ENCODE data around the gene RDX.
"Not testable (repeated sequence)": the region's sequence is repeated elsewhere in the genome, so short reads cannot be mapped to it uniquely, and the experiment has no call there.

RDX gene

GRCh38 chr11:110296226-110297075, at the start of gene RDX:
Gene RDX (minus strand): TSS chr11:110296614. CDS start chr11:110279692, 16,922 bp downstream.
- DNase-seq (ENCODE audit: low spot score): peak; percentile 49

DNA sequence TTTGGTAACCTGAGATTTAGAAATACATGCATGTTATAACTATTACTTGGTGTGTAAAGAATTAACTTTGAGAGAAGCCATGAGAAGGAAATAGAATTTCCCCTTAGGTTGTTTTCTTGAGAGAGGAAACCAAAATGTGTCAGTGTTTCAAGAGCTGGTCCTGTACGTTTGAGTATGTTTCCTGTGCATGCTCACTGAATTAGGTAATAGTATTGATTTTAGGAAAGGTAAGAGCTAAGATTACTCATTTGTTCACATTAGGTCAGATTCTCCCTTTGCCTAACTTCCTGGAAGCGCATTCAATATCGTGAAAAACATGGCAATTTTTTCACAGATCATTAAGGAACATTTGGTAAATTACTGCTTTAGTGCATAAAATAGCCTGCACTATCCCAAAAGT, 49.3 kb upstream of the RDX start:
- peak; percentile 28 for DNase-seq (ENCODE audit: low spot score)

DNA sequence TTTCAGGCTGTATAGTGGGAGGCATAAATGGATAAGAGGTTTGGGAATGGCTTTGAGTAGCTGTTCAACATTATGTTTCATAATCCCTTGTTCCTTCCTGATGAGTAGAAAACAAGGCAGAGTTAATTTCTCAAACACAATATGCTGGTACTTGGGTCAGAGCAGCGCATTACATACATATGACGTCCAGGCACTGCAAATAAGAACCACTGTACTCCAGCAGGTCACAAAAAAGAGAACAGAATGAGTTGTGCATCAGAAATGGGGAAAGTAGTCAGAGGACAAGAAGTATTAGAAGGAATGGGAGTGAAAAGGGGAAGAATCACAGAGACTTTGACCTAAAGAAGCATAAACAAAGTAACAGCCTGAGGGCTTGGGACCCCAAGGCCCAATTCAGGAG, 44.0 kb upstream of the RDX start:
- no peak for DNase-seq (ENCODE audit: low spot score)

- DNase-seq (ENCODE audit: low spot score): no peak
Measured at GRCh38 chr11:110339456-110340250, 43.2 kb upstream of the RDX start.

DNA sequence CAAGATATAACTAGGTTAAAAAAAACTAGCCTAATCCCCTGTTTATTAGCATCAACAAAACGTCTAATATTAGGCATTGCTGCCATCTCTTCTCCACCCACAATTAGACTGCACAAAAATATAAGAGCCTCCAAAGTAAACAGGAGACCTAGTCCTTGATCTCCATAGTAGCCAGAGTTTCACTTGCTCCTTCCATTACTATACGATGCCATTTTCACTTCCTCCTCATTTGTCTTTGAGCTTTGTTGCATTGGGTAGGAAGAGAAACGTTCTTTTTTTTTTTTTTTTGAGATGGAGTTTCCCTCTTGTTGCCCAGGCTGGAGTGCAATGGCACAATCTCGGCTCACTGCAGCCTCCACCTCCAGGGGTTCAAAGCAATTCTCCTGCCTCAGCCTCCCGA, 42.3 kb upstream of the RDX start:
- DNase-seq (ENCODE audit: low spot score): no peak

DNA sequence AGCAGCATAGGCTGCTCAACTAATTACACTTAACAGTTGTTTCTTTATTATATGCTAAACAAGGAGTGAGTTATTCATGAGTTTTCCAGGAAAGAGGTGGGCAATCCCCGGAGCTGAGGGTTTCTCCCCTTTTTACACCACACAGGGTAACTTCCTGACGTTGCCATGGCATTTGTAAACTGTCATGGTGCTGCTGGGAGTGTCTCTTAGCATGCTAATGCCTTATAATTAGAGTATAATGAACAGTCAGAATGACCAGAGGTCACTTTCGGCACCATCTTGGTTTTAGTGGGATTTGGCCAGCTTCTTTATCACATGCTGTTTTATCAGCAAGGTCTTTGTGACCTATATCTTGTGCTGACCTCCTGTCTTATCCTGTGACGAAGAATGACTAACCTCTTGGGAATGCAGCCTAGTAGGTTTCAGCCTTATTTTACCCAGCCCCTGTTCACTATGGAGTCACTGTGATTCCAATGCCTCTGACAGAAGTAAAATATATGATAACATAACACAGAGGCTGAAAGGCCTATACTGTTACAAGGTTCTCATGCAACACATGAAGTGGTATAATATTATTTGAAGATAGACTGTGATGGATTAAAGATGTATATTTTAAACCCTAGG, 41.3 kb upstream of the RDX start:
- peak; percentile 35 for DNase-seq (ENCODE audit: low spot score)

GRCh38 chr11:110336054-110336453, 39.6 kb upstream of the RDX start:
- DNase-seq (ENCODE audit: low spot score): no peak

DNA sequence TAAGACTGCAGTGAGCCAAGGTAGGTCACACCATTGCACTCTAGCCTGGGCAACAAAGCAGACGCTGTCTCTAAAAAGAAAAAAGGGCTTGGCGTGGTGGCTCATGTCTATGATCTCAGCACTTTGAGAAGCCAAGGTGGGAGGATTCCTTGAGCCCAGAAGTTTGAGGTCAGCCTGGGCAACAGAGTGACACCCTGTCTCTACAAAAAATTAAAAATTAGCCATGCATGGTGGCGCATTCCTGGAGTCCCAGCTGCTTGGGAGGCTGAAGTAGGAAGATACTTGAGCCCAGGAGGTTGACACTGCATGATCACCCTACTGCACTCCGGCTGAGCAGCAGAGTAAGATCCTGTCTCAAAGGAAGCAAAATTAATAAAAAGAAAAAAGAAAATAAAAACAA, 38.9 kb upstream of the RDX start:
- no peak for DNase-seq (ENCODE audit: low spot score)

- no peak for DNase-seq (ENCODE audit: low spot score)
Measured at GRCh38 chr11:110331626-110332025, 35.2 kb upstream of the RDX start.

DNA sequence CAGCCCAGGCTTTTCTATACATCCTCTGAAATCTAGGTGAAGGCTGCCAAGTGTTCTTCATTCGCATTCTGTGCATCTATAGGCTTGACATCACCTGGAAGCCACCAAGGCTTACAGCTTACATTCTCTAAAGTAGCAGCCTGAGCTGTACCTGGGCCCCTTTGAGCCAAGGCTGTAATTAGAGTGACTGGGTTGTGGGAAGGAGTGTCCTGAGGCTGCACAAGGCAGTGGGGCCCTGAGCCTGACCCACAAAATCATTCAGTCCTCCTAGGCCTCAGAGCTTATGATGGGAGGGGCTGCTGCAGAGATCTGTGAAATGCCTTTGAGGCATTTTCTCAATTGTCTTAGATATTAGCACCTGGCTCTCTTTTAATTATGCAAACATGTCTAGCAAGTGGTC, 33.0 kb upstream of the RDX start:
- no peak for DNase-seq (ENCODE audit: low spot score)

DNA sequence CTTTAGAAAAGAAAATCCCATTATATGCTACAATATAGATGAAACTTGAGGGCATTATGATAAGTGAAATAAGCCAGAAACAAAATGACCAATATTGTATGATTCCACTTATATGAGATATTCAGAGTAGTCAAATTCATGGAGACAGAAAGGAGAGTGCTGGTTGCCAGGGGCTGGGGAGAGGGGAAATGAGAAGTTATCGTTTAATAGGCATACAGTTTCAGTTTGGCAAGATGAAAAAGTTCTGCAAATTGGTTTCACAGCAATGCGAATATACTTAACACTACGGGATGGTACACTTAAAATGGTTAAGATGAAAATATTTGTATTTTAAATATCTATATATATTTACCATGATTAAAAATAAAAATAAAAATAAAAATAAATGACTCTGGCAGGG, 31.1 kb upstream of the RDX start:
- DNase-seq (ENCODE audit: low spot score): no peak

GRCh38 chr11:110323786-110324185, 27.4 kb upstream of the RDX start:
- DNase-seq (ENCODE audit: low spot score): no peak

- no peak for DNase-seq (ENCODE audit: low spot score)
Measured at GRCh38 chr11:110319501-110319900, 23.1 kb upstream of the RDX start.

DNA sequence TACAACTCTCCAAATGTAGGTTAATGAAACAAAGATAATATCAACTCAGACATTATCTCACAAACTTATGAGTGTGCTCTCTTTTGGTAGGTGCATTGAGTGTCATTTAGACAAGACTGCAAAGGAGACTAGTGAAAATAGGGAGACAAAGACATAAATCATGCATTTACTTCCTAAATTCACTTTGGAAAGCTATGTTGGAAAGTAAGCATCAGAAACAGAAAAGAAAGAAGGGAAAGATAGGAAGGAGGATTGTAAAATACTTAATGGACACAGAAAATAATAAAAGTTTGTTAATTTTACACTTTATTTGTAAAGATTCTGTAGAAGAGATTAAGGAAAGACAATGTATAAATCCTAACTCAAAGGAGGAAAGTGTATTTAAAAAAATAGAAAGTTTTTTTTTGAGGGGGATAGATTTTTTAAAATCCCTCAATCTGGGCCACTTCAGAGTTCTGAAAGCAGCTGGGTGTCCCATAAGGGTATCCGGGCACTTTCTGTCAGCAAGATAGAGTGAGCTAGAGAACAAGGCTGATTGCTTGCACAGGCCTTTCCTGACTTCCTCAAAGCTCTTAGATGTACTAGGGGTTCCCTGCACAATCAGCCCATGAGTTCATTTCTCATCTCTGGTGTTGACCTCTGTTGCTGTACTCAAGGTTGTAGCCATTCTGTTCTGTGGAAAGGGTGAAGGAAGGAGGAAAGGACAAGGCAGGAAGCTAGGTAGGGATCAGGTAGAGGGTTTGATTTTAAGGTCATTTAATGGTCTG, 22.4 kb upstream of the RDX start:
- DNase-seq (ENCODE audit: low spot score): no peak

DNA sequence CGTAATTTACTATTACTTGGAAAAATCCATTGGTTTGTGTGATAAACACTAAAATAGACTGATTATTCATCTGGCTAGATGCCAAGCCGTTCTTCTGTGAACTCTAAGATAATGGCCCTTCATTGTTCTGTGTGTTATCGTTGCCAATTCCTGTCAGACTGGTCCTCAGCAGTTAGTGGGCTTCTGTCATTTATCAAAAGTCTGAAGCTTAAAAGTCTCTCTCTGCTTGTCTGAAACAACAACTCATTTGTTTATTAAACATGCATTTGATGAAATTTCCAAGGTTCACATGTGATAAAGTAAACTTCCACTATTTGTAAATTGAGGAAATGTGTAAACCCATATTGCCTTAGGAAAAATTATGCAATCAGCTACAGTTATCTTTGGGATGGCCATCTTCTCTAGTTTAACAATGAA, 21.1 kb upstream of the RDX start:
- no peak for DNase-seq (ENCODE audit: low spot score)

DNA sequence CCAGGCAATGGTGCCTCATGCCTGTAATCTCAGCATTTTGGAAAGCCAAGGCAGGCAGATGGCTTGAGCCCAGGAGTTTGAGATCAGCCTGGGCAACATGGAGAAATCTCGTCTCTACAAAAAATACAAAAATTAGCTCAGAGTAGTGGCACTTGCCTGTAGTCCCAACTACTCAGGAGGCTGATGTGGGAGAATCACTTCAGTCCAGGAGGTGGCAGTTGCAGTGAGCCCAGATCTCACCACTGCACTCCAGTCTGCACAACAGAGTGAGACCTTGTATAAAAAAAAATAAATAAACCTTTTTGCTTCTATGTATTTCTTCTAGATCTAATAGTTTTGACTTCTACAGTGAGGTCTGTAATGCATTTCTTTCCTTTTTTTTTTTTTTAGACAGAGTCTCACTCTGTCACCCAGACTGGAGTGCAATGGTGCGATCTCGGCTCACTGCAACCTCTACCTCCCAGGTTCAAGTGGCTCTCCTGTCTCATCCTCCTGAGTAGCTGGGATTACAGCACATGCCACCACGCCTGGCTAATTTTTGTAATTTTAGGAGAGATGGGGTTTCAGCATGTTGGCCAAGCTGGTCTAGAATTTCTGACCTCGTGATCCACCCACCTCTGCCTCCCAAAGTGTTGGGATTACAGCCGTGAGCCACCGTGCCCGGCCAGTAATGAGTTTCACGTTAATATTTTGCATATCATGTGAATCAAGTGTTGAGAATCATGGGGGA, 18.1 kb upstream of the RDX start:
- no peak for DNase-seq (ENCODE audit: low spot score)

- no peak for DNase-seq (ENCODE audit: low spot score)
Measured at GRCh38 chr11:110312670-110313069, 16.3 kb upstream of the RDX start.

DNA sequence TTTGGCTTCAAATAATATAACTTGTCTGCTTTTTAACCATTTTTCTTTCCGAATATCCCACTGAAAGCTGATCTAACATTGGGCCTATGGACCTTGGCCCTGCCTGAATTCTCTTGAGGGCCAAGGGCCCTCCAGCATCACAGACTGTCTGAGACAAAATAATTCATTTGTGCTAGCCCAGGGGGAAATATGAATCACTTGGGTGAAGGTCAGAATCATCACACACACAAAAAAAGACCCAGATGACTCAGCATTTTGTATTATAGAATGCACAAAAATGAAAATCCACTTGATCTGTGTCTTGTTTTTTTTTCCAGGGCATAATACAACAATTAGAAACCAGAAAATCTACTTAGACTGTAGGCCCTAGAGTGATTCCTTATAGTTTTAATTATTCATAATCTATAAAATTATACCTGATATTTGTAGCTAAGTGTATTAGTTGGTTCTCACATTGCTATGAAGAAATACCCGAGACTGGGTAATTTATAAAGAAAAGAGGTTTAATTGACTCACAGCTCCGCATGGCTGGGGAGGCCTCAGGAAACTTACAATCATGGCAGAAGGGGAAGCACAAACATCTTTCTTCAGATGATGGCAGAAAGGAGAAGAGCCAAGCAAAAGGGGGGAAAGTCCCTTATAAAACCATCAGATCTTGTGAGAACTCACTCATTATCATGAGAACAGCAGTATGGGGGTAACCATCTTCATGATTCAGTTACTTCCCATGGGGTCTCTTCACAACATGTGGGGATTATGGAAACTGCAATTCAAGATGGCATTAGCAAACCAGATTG, 15.6 kb upstream of the RDX start:
- DNase-seq (ENCODE audit: low spot score): no peak

DNA sequence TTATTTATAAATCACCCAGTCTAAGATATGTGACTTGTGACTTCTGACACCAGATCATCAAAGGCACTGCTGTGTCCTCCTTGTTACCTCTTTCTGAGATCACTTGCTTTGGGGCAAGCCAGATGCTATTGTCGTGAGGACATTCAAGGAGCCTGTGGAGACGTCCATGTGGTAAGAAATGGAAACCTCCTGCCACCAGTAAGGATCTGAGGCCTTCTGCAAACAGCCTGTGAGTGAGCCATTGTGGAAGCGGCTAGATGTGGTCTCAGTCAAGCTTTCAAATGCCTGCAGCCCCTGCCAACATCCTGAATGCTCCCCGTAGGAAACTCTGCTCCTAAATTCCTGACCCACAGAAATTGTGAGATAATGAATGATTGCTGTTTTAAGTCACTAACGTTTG, 11.7 kb upstream of the RDX start:
- no peak for DNase-seq (ENCODE audit: low spot score)

- DNase-seq (ENCODE audit: low spot score): not testable (repeated sequence)
Measured at GRCh38 chr11:110306019-110306388, 9.6 kb upstream of the RDX start.

Data from CD4-positive, alpha-beta T cell treated with Interleukin-2 at 100 ng/mL for 4 hours (primary cell).